Heart right ventricle (tissue), 16 donors: ENCODE measurements around the gene HGFAC. TPM values are rescaled to one million over a fixed set of nuclear protein-coding genes. Genes with fewer than 3 reads are reported as not detected.

Source experiments
- ATAC-seq, 8 donors: fragments of 200-7000 bp; cut with Tn5 transposase; one replicate each; pipeline ENCODE4 v1.9.1; 2020; ENCODE audit warnings: mild to moderate bottlenecking in 8 of 8, moderate library complexity in 8 of 8, moderate number of reproducible peaks in 1 of 8
- DNase-seq, 2 donors: peaks; one replicate each; pipeline ENCODE4 v3.0.0-alpha.2; 2020
- H3K27ac ChIP-seq, 10 donors: fragments of 200-600 bp; sonication (generic) in 2 of 10; one replicate each; pipeline versions ENCODE4 v1.5.0 to v1.8.0; 2020 to 2022; ENCODE audit warnings: mild to moderate bottlenecking in 3 of 10
- H3K27me3 ChIP-seq, 7 donors: fragments of 200-600 bp; one replicate each; pipeline ENCODE4 v1.8.0; 2021 to 2022; ENCODE audit warnings: mild to moderate bottlenecking in 2 of 7
- H3K36me3 ChIP-seq, 9 donors: fragments of 200-600 bp; sonication (generic) in 1 of 9; one replicate each; pipeline versions ENCODE4 v1.5.0 to v1.8.0; 2020 to 2022; ENCODE audit warnings: mild to moderate bottlenecking in 2 of 9
- H3K4me1 ChIP-seq, 9 donors: fragments of 200-600 bp; sonication (generic) in 1 of 9; one replicate each; pipeline versions ENCODE4 v1.5.0 to v1.8.0; 2020 to 2022; ENCODE audit warnings: mild to moderate bottlenecking in 4 of 9
- H3K4me3 ChIP-seq, 10 donors: fragments of 200-600 bp; sonication (generic) in 2 of 10; one replicate each; pipeline versions ENCODE4 v1.5.0 to v1.8.0; 2020 to 2022; ENCODE audit warnings: mild to moderate bottlenecking in 7 of 10, moderate library complexity in 2 of 10
- H3K9me3 ChIP-seq, 11 donors: fragments of 200-600 bp in 10 of 11; sonication (generic) in 2 of 11; one replicate each; pipeline versions ENCODE4 v1.5.0 to v1.8.0; 2013 to 2022; ENCODE audit warnings: mild to moderate bottlenecking in 2 of 11, control low read depth in 1 of 11, moderate library complexity in 1 of 11
- WGBS, 2 donors: extraction: QIAGEN DNeasy Blood & Tissue Kit; methylation state at CpG; one replicate each; pipeline ENCODE4 v1.1.7; 2013; ENCODE audit warnings: inconsistent platforms in 1 of 2; 5-methylcytosine and 5-hydroxymethylcytosine counted together
- intact Hi-C, 10 donors: fragments of 100-400 bp; cut with DNase I; formaldehyde crosslinking; loops; one replicate each; pipeline versions ENCODE4 v1.11.1 to v1.14.2; 2022
- polyA plus RNA-seq, 2 donors: library from polyadenylated mRNA; stranded (reverse); fragments of 200-250 nt; gene quantifications; one replicate each; pipeline ENCODE4 v1.2.3, GENCODE V29; 2013
- total RNA-seq, 10 donors: library from RNA; stranded (reverse); fragmentation: NEBNext Ultra II Directional in 3 of 10; extraction: Animal tissue kit (Norgen Biotek cat#: 25700) in 3 of 10; gene quantifications; one replicate each; pipeline versions ENCODE4 v1.2.1 to v1.2.4, GENCODE V29; 2021 to 2023
- TF ChIP-seq, protein P1 (sequence below), 9 donors: fragments of 200-600 bp; sonication (generic) in 2 of 9; IDR thresholded peaks; one replicate each; pipeline versions ENCODE4 v1.5.0 to v1.8.0; 2021 to 2022; ENCODE audit warnings: antibody characterized with exemption in 9 of 9, mild to moderate bottlenecking in 5 of 9, moderate library complexity in 1 of 9
- donor health status: Arrhythmogenic right ventricular cardiomyopathy.
- donor health status: ischemic (EF 13 %, LVEDD 7.1; RV severe dilation, severe dysfunction).
- donor health status: healthy with polysubstance abuse.
- donor health status: DM: no; HTN: yes; CAD: no.
- donor health status: DM: no; HTN: no; CAD: no.
- donor health status: ischemic (EF 25% LVEDD 6.9; RV normal size, moderate dysfunction).
- donor health status: ischemic (EF 25% LVEDD 5.7; RV mildly dilated, moderate dysfunction).
- donor health status: healthy.
- donor health status: DM: yes; HTN: yes; CAD: no.
- donor health status: Ischemic cardiomyopathy.
- donor health status: ischemic (EF 35%, LVEDD 5.7; RV mildly dilated, moderate dysfunction).
- donor health status: nonischemic (EF 11% LVEDD 7.7; RV severe dilation, severe dysfunction).
- donor health status: DM: yes; HTN: yes; CAD: no.
- donor health status: PGD.
- donor health status: ischemic (EF 29% LVEDD 5.4; RV normal size, mild dysfunction).
- donor health status: nonischemic (EF 23%, LVEDD 6.1; RV moderate dilation, normal function).

The HGFAC gene
- total and polyA plus RNA-seq, 12 donors, result 0.15 to 1.1 (median 0.45) TPM; not detected in 4

DNA sequence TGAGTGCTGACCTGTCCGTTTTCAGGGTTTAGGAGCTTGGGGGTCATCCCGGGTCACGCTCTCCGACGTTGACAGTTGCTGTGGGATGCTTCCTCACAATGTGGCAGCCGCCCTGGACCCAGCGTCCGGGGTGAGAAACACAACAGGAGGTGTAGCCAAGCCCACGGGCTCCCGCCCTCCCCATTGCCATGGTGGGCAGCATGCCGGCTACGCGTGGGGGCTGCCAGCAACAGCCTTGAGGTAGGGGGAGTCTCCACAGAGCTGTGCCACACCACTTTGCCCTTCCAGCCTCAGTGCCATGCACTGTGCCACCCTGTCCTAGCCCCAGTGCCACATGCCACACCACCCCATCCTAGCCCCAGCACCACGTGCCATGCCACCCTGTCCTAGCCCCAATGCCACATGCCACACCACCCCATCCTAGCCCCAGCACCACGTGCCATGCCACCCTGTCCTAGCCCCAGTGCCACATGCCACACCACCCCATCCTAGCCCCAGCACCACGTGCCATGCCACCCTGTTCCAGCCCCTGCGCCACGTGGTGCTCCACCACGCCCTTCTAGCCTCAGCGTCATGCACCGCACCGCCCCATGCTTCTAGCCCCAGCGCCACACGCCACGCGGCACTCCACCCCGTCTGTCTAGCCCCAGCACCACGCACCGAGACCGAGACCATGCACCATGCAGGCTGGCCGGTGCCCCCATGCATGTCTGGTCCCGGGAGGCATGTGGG is 8.5 kb upstream of the HGFAC start:
- H3K27ac ChIP-seq, result no peak overlapping the region
- no peak overlapping the region for H3K4me3 ChIP-seq
- no peaks in the 10 kb centered on the region for H3K27me3 ChIP-seq
- ATAC-seq (no peak), DNase-seq (peak in 1 of 2 donors; percentile 10)
- 94 to 96% methylated on average over 32 of the region's 32 CpGs for WGBS, 2 donors
- H3K4me1 ChIP-seq, result no peaks in the 10 kb centered on the region
- H3K9me3 ChIP-seq, result no peaks in the 10 kb centered on the region
- peaks cover 0 to 40% (median 14%) of the 10 kb centered on the region in 9 donors for H3K36me3 ChIP-seq
- intact Hi-C loops, result no loop called here
- TF ChIP-seq, protein P1, sequence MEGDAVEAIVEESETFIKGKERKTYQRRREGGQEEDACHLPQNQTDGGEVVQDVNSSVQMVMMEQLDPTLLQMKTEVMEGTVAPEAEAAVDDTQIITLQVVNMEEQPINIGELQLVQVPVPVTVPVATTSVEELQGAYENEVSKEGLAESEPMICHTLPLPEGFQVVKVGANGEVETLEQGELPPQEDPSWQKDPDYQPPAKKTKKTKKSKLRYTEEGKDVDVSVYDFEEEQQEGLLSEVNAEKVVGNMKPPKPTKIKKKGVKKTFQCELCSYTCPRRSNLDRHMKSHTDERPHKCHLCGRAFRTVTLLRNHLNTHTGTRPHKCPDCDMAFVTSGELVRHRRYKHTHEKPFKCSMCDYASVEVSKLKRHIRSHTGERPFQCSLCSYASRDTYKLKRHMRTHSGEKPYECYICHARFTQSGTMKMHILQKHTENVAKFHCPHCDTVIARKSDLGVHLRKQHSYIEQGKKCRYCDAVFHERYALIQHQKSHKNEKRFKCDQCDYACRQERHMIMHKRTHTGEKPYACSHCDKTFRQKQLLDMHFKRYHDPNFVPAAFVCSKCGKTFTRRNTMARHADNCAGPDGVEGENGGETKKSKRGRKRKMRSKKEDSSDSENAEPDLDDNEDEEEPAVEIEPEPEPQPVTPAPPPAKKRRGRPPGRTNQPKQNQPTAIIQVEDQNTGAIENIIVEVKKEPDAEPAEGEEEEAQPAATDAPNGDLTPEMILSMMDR (IDR thresholded peaks at IDR 0.05), result no peak

DNA sequence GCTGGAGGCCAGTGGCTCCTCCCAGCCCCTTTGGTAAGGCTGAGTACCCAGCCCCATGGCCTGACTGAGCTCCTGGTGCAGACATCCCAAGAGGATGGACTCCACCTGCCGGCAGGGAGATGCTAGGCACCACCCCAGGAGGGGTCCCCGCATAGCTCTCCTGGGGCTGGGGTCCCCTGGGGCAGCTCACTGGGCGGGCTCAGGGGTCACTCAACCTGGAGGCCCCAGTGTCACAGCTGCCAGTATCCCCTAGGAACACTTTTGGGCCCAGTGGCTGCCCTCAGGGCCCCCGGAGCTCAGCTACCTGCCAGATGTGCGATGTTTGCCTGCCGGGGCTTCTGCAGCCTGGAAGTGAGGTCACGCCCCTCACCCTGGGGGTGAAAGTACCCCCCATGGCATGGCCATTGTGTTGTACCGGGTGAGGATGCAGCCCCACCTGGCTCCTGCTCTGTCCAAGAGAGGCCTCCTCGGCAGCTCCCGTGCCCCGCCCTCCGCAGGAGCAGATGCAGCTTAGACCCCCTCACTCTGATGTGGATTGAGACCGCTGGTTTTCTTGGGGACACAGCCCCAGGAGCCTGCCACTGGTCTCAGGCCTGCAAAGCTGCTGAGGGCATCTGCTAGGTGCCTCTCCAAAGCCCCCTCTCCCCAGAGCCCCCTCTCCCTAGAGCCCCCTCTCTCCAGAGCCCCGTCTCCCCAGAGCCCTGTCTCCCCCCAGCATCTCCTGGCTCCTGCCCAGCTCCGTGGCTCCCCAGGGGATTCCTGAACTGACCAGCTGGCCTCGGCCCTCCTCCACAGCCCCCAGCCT is 6.7 kb upstream of the HGFAC start:
- TF ChIP-seq, protein P1 (IDR thresholded peaks at IDR 0.05), result no peak
- Histone ChIP-seq H3K36me3 (peaks cover 0 to 23% (median 0%) of the 10 kb centered on the region in 9 donors), H3K4me3 (no peak overlapping the region), H3K4me1 (no peaks in the 10 kb centered on the region), H3K9me3 (no peaks in the 10 kb centered on the region), H3K27me3 (no peaks in the 10 kb centered on the region), H3K27ac (no peak overlapping the region)
- no peak for ATAC-seq
- 76 to 78% methylated on average over 16 of the region's 16 CpGs for WGBS, 2 donors
- intact Hi-C loops, result no loop called here
- peak in 1 of 2 donors; percentile 15 for DNase-seq

DNA sequence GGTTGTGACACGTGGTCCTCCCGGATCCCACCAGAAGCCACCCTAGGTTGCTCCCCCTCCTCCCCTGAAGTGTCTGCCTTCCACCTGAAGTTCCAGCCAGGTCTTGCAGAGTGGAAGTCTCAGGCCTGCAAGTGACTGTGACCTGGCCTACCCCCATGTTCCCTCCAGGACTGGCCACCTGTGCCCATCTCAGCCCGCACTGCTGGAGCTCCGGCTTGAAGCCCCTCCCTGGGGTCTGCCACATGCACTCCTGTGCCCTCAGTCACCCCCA is 6.1 kb upstream of the HGFAC start:
- Histone ChIP-seq H3K4me1 (no peaks in the 10 kb centered on the region), H3K27me3 (no peaks in the 10 kb centered on the region), H3K36me3 (peaks cover 0 to 17% (median 0%) of the 10 kb centered on the region in 9 donors), H3K9me3 (no peaks in the 10 kb centered on the region), H3K27ac (no peak overlapping the region), H3K4me3 (no peak overlapping the region)
- ATAC-seq (no peak), DNase-seq (no peak)
- WGBS, 2 donors, result 74 to 83% methylated on average over 4 of the region's 4 CpGs
- TF ChIP-seq, protein P1 (IDR thresholded peaks at IDR 0.05), result no peak
- intact Hi-C loops, result no loop called here

DNA sequence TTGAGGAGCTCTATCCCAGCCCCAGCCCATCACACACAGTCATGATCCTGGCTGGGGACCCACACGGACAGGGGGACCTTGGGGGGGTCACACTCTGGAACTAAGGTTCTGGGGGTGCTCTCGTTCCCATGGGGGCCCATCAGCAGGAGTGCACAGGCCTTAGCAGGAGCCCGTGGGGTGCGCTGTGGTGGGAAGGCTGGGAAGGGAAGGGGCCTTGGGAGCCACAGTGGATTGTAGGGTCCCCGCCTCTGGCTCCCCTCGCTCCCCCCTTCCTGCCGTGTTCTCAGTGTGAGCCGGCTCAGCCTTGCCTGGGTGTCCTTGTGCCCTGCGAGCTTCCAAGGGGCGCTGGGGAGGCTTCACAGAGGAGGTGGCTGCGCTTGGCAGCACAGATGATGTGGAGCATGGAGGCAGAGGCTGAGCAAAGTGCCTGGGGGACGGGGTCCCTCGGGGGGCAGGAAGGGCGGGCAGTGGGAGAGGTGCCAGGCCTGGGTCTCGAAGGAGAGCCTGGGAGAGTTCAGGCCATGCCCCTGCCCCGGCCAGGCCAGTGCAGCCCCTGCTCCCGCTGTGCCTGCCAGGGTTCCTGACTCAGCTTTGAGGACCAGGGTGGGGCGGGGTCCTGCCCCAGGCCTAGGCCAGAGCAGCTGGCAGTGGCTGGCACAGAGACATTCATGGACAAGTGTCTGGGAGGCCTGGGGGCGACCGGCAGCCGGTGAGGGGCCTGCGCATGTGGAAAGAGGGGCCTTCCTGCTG is 5.5 kb upstream of the HGFAC start:
- H3K36me3 ChIP-seq, result peaks cover 0 to 11% (median 0%) of the 10 kb centered on the region in 9 donors
- no peak overlapping the region for H3K4me3 ChIP-seq
- WGBS, 2 donors, result 82 to 91% methylated on average over 21 to 22 of the region's 22 CpGs
- no peaks in the 10 kb centered on the region for H3K27me3 ChIP-seq
- intact Hi-C loops, result no loop called here
- DNase-seq, result peak in 1 of 2 donors; percentile 9
- ATAC-seq, result no peak
- H3K4me1 ChIP-seq, result no peaks in the 10 kb centered on the region
- no peak overlapping the region for H3K27ac ChIP-seq
- no peaks in the 10 kb centered on the region for H3K9me3 ChIP-seq
- TF ChIP-seq, protein P1 (IDR thresholded peaks at IDR 0.05), result no peak
